Measurements from ENCODE around the gene PRSS38. TPM values are rescaled to one million over a fixed set of nuclear protein-coding genes. Genes with fewer than 3 reads are reported as not detected.

The PRSS38 gene
- polyA plus RNA-seq, 3 donors = not detected

DNA sequence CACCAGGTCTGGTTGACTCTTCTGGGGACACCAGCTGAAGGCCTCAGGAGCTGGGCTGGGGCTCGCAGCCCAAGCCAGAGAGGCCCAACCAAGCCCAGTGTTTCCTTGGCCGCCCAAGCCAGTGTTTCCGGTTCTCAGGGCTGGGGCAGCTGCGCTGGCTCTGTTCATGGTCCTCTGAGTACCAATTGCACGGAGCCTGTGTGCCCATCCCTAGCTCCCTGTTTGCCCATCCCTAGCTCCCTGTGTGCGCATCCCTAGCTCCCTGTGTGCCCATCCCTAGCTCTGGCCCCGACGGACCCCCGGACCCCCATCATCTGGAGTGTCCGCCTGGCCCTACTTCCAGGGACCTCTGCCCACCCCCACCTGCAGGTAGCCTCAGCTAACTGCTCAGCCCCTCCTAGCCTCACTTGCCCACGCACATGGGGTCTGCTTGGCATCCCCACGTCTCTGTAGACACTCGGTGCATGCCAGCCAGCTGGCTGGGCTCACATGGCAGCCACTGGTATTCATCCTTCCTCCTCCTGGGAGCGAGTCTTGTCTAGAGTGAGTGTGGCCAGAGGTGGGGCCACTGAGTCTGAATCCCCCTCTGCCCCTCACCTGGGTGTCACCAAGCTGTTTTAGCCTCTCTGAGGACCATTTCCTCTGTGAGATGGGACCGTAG, 68.3 kb downstream of the PRSS38 start:
- Mint-ChIP-seq H3K9me3 (peaks cover 0 to 1% (median 0%) of the 10 kb centered on the region in 7 donors), H3K36me3 (no peaks in the 10 kb centered on the region), H3K27ac (peak overlapping the region in 1 of 7 donors; percentile 18), H3K27me3 (ENCODE audit: low read depth in 3 of 3) (peaks cover 2 to 5% (median 5%) of the 10 kb centered on the region in 3 donors), H3K4me3 (no peak overlapping the region), H3K4me1 (peaks cover 12% of the 10 kb centered on the region)
- H3K79me2 ChIP-seq (ENCODE audit: insufficient read depth, low read length) = no peaks in the 10 kb centered on the region
- no peak overlapping the region for H3K9ac ChIP-seq (ENCODE audit: insufficient read depth, low read length, poor library complexity, severe bottlenecking)
- no peaks in the 10 kb centered on the region for H3K9me3 ChIP-seq (replicated peaks in 1 of 2; ENCODE audit: control insufficient read depth in 1 of 2, insufficient read depth in 1 of 2, low read length in 2 of 2)
- intact Hi-C loops (cut with micrococcal nuclease) = no loop called here
- no peaks in the 10 kb centered on the region for H3K36me3 ChIP-seq (replicated peaks in 1 of 2; ENCODE audit: control insufficient read depth in 1 of 2, insufficient read depth in 2 of 2, low read length in 2 of 2)
- H3K27me3 ChIP-seq (ENCODE audit: control insufficient read depth in 2 of 2, insufficient read depth in 2 of 2, low read length in 2 of 2) = peaks cover 0 to 4% of the 10 kb centered on the region in 2 donors
- no peak overlapping the region for H2AFZ ChIP-seq (ENCODE audit: insufficient read depth, low read depth, low read length, poor library complexity, severe bottlenecking)
- no peaks in the 10 kb centered on the region for H4K20me1 ChIP-seq (ENCODE audit: insufficient read depth, low read length)
- H3K4me2 ChIP-seq (replicated peaks; ENCODE audit: extremely low read depth, low read length, poor library complexity, severe bottlenecking) = no peak overlapping the region
- TF ChIP-seq CTCF (IDR thresholded peaks at IDR 0.05) = no peak
- peak in 1 of 3 donors; percentile 2 for DNase-seq
- peaks cover 5 to 23% of the 10 kb centered on the region in 2 donors for H3K4me1 ChIP-seq (ENCODE audit: control insufficient read depth in 1 of 2, insufficient read depth in 2 of 2, low read length in 2 of 2)
- H3K27ac ChIP-seq (ENCODE audit: low read depth in 1 of 2, low read length in 2 of 2) = no peak overlapping the region
- WGBS (ENCODE audit: insufficient coverage) = 92% methylated on average over 12 of the region's 15 CpGs
- no peak overlapping the region for H3K4me3 ChIP-seq (replicated peaks in 1 of 3; ENCODE audit: low read depth in 2 of 3, low read length in 3 of 3)

GRCh38 chr1:227884370-227885134, 69.1 kb downstream of the PRSS38 start:
- 87% methylated on average over 8 of the region's 15 CpGs for WGBS (ENCODE audit: insufficient coverage)
- H3K4me1 Mint-ChIP-seq = peaks cover 12% of the 10 kb centered on the region
- no peak overlapping the region for H2AFZ ChIP-seq (ENCODE audit: insufficient read depth, low read depth, low read length, poor library complexity, severe bottlenecking)
- peaks cover 0 to 4% of the 10 kb centered on the region in 2 donors for H3K27me3 ChIP-seq (ENCODE audit: control insufficient read depth in 2 of 2, insufficient read depth in 2 of 2, low read length in 2 of 2)
- no peak overlapping the region for H3K27ac ChIP-seq (ENCODE audit: low read depth in 1 of 2, low read length in 2 of 2)
- H3K4me3 Mint-ChIP-seq = no peak overlapping the region
- no peak overlapping the region for H3K9ac ChIP-seq (ENCODE audit: insufficient read depth, low read length, poor library complexity, severe bottlenecking)
- peaks cover 0 to 1% (median 0%) of the 10 kb centered on the region in 7 donors for H3K9me3 Mint-ChIP-seq
- no peaks in the 10 kb centered on the region for H3K79me2 ChIP-seq (ENCODE audit: insufficient read depth, low read length)
- no peak for TF ChIP-seq CTCF (IDR thresholded peaks at IDR 0.05)
- peak in 1 of 3 donors; percentile 1 for DNase-seq
- H3K4me3 ChIP-seq (replicated peaks in 1 of 3; ENCODE audit: low read depth in 2 of 3, low read length in 3 of 3) = no peak overlapping the region
- H3K36me3 Mint-ChIP-seq = no peaks in the 10 kb centered on the region
- no peaks in the 10 kb centered on the region for H4K20me1 ChIP-seq (ENCODE audit: insufficient read depth, low read length)
- H3K36me3 ChIP-seq (replicated peaks in 1 of 2; ENCODE audit: control insufficient read depth in 1 of 2, insufficient read depth in 2 of 2, low read length in 2 of 2) = no peaks in the 10 kb centered on the region
- H3K4me2 ChIP-seq (replicated peaks; ENCODE audit: extremely low read depth, low read length, poor library complexity, severe bottlenecking) = no peak overlapping the region
- peaks cover 2 to 5% (median 4%) of the 10 kb centered on the region in 3 donors for H3K27me3 Mint-ChIP-seq (ENCODE audit: low read depth in 3 of 3)
- no peak overlapping the region for H3K27ac Mint-ChIP-seq
- intact Hi-C loops (cut with micrococcal nuclease) = no loop called here
- no peaks in the 10 kb centered on the region for H3K9me3 ChIP-seq (replicated peaks in 1 of 2; ENCODE audit: control insufficient read depth in 1 of 2, insufficient read depth in 1 of 2, low read length in 2 of 2)
- peaks cover 5 to 23% of the 10 kb centered on the region in 2 donors for H3K4me1 ChIP-seq (ENCODE audit: control insufficient read depth in 1 of 2, insufficient read depth in 2 of 2, low read length in 2 of 2)

All from CD14-positive monocyte (primary cell).